Stimulated activated CD4-positive, alpha-beta T cell treated with anti-CD3 and anti-CD28 coated beads, Interleukin-12 subunit alpha, Interleukin-12 subunit beta, amount 100 ng/mL, for 4 hours (primary cell): ENCODE results near the gene KLHL5.
A peak's percentile ranks its signal among the peaks of the same experiment; 100 is the strongest.

Source experiments
- DNase-seq: peaks from one replicate; pipeline ENCODE4 v3.0.0-alpha.2; 2020

The KLHL5 gene

GRCh38 chr4:39044364-39044955, 17.6 kb upstream of the KLHL5 start:
- peak; percentile 96 for DNase-seq

- DNase-seq = no peak
Observed at GRCh38 chr4:39044956-39045826, 16.8 kb upstream of the KLHL5 start.

- no peak for DNase-seq
Observed at GRCh38 chr4:39045827-39046221, 16.2 kb upstream of the KLHL5 start.

GRCh38 chr4:39046249-39046648, 15.8 kb upstream of the KLHL5 start:
- DNase-seq = no peak

GRCh38 chr4:39047681-39048080, 14.4 kb upstream of the KLHL5 start:
- DNase-seq = no peak

GRCh38 chr4:39048311-39048710, 13.7 kb upstream of the KLHL5 start:
- no peak for DNase-seq

- no peak for DNase-seq
Observed at GRCh38 chr4:39050590-39050989, 11.4 kb upstream of the KLHL5 start.

GRCh38 chr4:39051492-39051891, 10.5 kb upstream of the KLHL5 start:
- DNase-seq = no peak

GRCh38 chr4:39053983-39054382, 8.0 kb upstream of the KLHL5 start:
- DNase-seq = no peak

- DNase-seq = no peak
Observed at GRCh38 chr4:39054497-39054896, 7.5 kb upstream of the KLHL5 start.

GRCh38 chr4:39056023-39056422, 6.0 kb upstream of the KLHL5 start:
- no peak for DNase-seq

- DNase-seq = no peak
Observed at GRCh38 chr4:39061457-39061856, 575 bp upstream of the KLHL5 start.

GRCh38 chr4:39062770-39063097, 702 bp downstream of the KLHL5 start:
- DNase-seq = no peak

- DNase-seq = no peak
Observed at GRCh38 chr4:39063430-39063829, 1.4 kb downstream of the KLHL5 start.

- DNase-seq = no peak
Observed at GRCh38 chr4:39066371-39066770, 4.3 kb downstream of the KLHL5 start.

- no peak for DNase-seq
Observed at GRCh38 chr4:39067031-39067430, 5.0 kb downstream of the KLHL5 start.

- no peak for DNase-seq
Observed at GRCh38 chr4:39067451-39067850, 5.4 kb downstream of the KLHL5 start.

GRCh38 chr4:39068907-39069306, 6.9 kb downstream of the KLHL5 start:
- DNase-seq = no peak

GRCh38 chr4:39078829-39079228, 16.8 kb downstream of the KLHL5 start:
- DNase-seq = no peak

GRCh38 chr4:39083164-39083563, 21.1 kb downstream of the KLHL5 start:
- DNase-seq = no peak

GRCh38 chr4:39085891-39086290, 23.9 kb downstream of the KLHL5 start:
- DNase-seq = no peak

- DNase-seq = no peak
Observed at GRCh38 chr4:39096847-39097246, 34.8 kb downstream of the KLHL5 start.

- DNase-seq = no peak
Observed at GRCh38 chr4:39097290-39097689, 35.3 kb downstream of the KLHL5 start.

GRCh38 chr4:39102297-39102696, 40.3 kb downstream of the KLHL5 start:
- DNase-seq = no peak

- no peak for DNase-seq
Observed at GRCh38 chr4:39103291-39103690, 41.3 kb downstream of the KLHL5 start.
